Activated naive CD4-positive, alpha-beta T cell treated with anti-CD3 and anti-CD28 coated beads, Interleukin-2, amount 50 U/mL, for 24 hours (primary cell): ENCODE data around the gene MYH8.

Source experiments
- H3K27ac Mint-ChIP-seq: one replicate; pipeline ENCODE4 v1.8.0; 2021; ENCODE audit warnings: mild to moderate bottlenecking, mixed read lengths
- H3K27me3 Mint-ChIP-seq: one replicate; pipeline ENCODE4 v1.8.0; 2021; ENCODE audit warnings: mixed read lengths
- H3K36me3 Mint-ChIP-seq: one replicate; pipeline ENCODE4 v1.8.0; 2021; ENCODE audit warnings: mixed read lengths
- H3K4me1 Mint-ChIP-seq: one replicate; pipeline ENCODE4 v1.8.0; 2021; ENCODE audit warnings: mixed read lengths
- H3K4me3 Mint-ChIP-seq: one replicate; pipeline ENCODE4 v1.8.0; 2021; ENCODE audit warnings: mild to moderate bottlenecking, mixed read lengths
- H3K9me3 Mint-ChIP-seq: one replicate; pipeline ENCODE4 v1.8.0; 2021; ENCODE audit warnings: mixed read lengths

The MYH8 gene

DNA sequence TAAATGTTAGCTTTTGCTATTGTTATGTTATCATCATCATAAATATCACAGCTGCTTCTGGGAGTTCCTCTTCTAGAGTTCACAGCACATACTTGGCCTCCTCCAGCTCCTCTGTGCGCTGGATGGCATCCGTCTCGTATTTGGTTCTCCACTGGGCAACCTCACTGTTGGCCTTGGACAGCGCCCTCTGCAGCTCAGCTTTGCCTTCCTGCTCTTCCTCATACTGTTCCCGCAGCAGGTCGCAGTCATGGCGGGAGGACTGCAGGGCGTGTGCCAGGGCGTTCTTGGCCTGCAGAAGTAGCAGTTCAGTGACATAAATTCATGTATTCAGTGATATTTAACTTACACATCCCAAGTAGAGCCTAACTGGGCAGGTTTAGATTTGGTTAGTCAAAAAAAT is 23.4 kb downstream of the MYH8 start:
- H3K4me1 Mint-ChIP-seq = no peaks in the 10 kb centered on the region
- no peaks in the 10 kb centered on the region for H3K9me3 Mint-ChIP-seq
- peaks cover 7% of the 10 kb centered on the region for H3K27me3 Mint-ChIP-seq
- no peak overlapping the region for H3K27ac Mint-ChIP-seq
- H3K4me3 Mint-ChIP-seq = no peak overlapping the region
- no peaks in the 10 kb centered on the region for H3K36me3 Mint-ChIP-seq

- no peak overlapping the region for H3K27ac Mint-ChIP-seq
- H3K36me3 Mint-ChIP-seq = no peaks in the 10 kb centered on the region
- H3K4me3 Mint-ChIP-seq = no peak overlapping the region
- no peaks in the 10 kb centered on the region for H3K4me1 Mint-ChIP-seq
- H3K9me3 Mint-ChIP-seq = no peaks in the 10 kb centered on the region
- H3K27me3 Mint-ChIP-seq = peaks cover 6% of the 10 kb centered on the region
These were observed 25.1 kb downstream of the MYH8 start for GRCh38 chr17:10396524-10397163.

GRCh38 chr17:10394201-10394887 is 27.4 kb downstream of the MYH8 start:
- Mint-ChIP-seq H3K36me3 (no peaks in the 10 kb centered on the region), H3K4me1 (no peaks in the 10 kb centered on the region), H3K4me3 (no peak overlapping the region), H3K9me3 (peaks cover 4% of the 10 kb centered on the region), H3K27ac (no peak overlapping the region), H3K27me3 (peaks cover 11% of the 10 kb centered on the region)

DNA sequence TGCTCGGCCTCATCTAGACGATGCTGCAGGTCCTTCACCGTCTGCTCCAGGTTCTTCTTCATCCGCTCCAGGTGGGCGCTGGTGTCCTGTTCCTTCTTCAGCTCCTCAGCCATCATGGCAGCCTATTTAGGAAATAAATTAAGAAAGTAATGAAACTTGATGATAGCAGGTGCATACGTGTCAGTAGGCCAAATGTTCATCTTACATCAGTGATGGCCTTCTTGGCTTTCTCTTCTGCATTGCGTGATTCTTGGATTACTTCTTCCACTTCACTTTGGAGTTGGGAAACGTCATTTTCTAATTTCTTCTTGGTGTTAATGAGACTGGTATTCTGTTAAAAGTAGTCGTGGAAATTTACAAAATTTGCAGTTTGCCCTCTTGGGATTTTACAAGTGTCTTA is 28.9 kb downstream of the MYH8 start:
- H3K36me3 Mint-ChIP-seq = no peaks in the 10 kb centered on the region
- H3K27me3 Mint-ChIP-seq = peaks cover 11% of the 10 kb centered on the region
- H3K4me1 Mint-ChIP-seq = no peaks in the 10 kb centered on the region
- H3K4me3 Mint-ChIP-seq = no peak overlapping the region
- peaks cover 4% of the 10 kb centered on the region for H3K9me3 Mint-ChIP-seq
- no peak overlapping the region for H3K27ac Mint-ChIP-seq

- H3K27me3 Mint-ChIP-seq = peaks cover 5% of the 10 kb centered on the region
- H3K36me3 Mint-ChIP-seq = no peaks in the 10 kb centered on the region
- H3K4me3 Mint-ChIP-seq = no peak overlapping the region
- peaks cover 4% of the 10 kb centered on the region for H3K9me3 Mint-ChIP-seq
- H3K4me1 Mint-ChIP-seq = no peaks in the 10 kb centered on the region
- no peak overlapping the region for H3K27ac Mint-ChIP-seq
These were observed 35.9 kb downstream of the MYH8 start for GRCh38 chr17:10385871-10386270.

DNA sequence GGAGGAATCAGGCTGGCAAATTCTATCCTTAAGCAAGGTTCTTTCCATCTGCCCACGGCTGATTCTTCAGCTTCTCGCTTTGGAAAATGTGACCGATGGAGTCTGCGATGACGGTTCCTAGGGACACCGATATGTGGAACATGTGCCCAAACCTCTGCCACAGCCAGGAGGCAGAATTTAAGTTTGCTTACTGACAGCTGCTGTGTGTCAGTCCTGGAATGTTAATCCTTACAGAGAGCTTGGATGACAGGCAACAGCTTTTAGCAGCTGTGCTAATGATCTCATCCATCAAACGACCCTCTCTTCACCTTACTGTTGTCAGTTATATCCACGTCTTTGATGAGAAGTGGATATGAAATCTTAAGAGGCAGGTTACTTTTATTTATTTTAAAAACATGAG is 37.6 kb downstream of the MYH8 start:
- no peak overlapping the region for H3K4me3 Mint-ChIP-seq
- no peaks in the 10 kb centered on the region for H3K27me3 Mint-ChIP-seq
- no peak overlapping the region for H3K27ac Mint-ChIP-seq
- no peaks in the 10 kb centered on the region for H3K9me3 Mint-ChIP-seq
- H3K4me1 Mint-ChIP-seq = no peaks in the 10 kb centered on the region
- H3K36me3 Mint-ChIP-seq = no peaks in the 10 kb centered on the region

DNA sequence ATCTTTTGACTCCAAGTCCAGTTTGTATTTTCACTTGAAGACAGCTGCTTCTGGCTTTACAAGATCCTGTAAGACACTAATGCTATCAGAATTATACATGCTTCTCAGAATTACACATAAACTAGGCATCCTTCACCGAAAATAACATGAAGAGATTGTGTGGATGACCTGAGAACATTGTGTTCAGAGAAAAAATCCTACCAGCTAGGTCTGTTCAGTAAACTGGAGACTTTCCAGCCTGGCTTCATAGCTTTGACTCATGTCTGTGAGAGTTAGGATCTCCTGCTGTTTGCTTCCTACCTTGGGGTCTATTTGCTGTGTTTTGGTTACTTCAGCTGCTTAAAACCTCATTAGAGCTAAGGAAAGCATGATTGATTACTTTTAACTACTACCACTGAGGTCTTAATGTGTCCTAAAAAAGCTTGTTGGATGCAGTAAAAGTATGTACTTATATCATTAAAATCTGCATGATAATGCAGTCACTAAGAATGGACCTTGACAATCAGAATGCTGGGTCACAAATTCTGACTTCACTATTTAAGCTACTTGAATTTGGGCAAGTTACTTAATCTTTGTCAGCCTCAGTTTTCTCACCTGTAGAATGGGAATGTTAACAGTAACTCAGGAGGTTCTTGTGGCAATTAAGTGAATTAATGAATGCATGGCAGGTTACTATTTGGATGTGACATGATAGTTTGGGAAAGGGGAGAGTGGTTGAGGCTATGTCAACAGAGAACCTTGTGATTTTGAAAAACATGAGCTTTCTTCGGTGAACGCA is 40.9 kb downstream of the MYH8 start:
- no peak overlapping the region for H3K27ac Mint-ChIP-seq
- H3K9me3 Mint-ChIP-seq = no peaks in the 10 kb centered on the region
- no peaks in the 10 kb centered on the region for H3K27me3 Mint-ChIP-seq
- no peak overlapping the region for H3K4me3 Mint-ChIP-seq
- H3K36me3 Mint-ChIP-seq = no peaks in the 10 kb centered on the region
- H3K4me1 Mint-ChIP-seq = no peaks in the 10 kb centered on the region

- no peak within 1 kb of the TSS for H3K27ac Mint-ChIP-seq
- no peak within 1 kb of the TSS for H3K4me3 Mint-ChIP-seq
- no peaks in the 10 kb centered on the region for H3K4me1 Mint-ChIP-seq
- no peaks in the 10 kb centered on the region for H3K36me3 Mint-ChIP-seq
- H3K9me3 Mint-ChIP-seq = no peaks in the 10 kb centered on the region
- H3K27me3 Mint-ChIP-seq = peaks cover under 1% of the 10 kb centered on the region
These were observed 48.8 kb downstream of the MYH8 start, which contains the start of gene MYH13 for GRCh38 chr17:10372906-10373305. Gene MYH13 (minus strand): TSS chr17:10373006. CDS start chr17:10364530, 8,476 bp downstream.

DNA sequence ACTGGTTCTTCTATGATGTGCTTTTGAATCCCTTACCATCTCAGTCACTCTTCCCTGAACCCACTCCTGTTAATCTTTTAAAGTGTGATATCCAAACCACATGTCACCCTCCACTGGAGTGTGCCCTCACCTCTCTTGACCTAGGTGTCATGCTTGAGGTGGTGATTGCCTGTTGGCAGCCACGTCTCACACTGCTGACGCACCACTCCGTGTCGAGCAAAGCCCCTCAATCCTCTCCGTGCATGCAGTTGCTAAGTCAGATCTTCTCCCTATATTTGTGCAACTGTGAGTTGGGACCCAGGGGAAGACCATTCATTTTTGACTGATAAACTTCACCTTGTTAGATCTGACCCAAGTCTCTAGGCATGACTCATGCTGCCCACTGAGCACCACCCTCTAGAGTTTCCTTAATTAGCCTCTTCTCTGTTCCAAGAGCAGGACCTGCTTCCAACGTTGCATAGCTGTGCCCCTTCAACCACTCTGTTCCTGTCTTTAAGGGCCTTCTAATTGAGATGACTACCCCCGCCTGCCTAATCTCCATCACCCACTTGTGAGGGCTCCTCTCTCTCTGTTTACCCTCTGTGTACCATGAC is 51.6 kb downstream of the MYH8 start:
- no peak overlapping the region for H3K4me3 Mint-ChIP-seq
- no peaks in the 10 kb centered on the region for H3K4me1 Mint-ChIP-seq
- no peaks in the 10 kb centered on the region for H3K9me3 Mint-ChIP-seq
- no peak overlapping the region for H3K27ac Mint-ChIP-seq
- H3K36me3 Mint-ChIP-seq = no peaks in the 10 kb centered on the region
- H3K27me3 Mint-ChIP-seq = peaks cover 3% of the 10 kb centered on the region

DNA sequence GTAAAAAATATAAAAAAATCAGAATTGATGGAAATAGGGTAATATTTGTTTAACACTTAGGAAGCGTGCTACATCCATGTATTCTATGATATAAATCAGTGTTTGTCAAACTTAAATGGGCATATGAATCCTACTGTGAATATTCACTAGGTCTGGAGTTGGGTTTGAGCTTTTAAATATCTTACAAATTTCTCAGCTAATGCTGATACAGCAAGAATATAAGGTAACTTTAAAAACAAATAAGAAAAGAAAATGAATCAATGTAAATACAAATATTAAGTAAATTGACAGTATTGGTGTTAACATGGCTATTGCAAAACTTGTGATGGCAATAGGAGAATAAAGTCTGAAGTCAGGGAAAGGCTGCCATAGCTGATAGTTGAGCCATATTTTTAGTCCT is 52.5 kb downstream of the MYH8 start:
- Mint-ChIP-seq H3K4me3 (no peak overlapping the region), H3K4me1 (no peaks in the 10 kb centered on the region), H3K27me3 (peaks cover 3% of the 10 kb centered on the region), H3K9me3 (no peaks in the 10 kb centered on the region), H3K36me3 (no peaks in the 10 kb centered on the region), H3K27ac (no peak overlapping the region)

- Mint-ChIP-seq H3K9me3 (no peaks in the 10 kb centered on the region), H3K36me3 (no peaks in the 10 kb centered on the region), H3K4me3 (no peak overlapping the region), H3K27me3 (peaks cover 3% of the 10 kb centered on the region), H3K27ac (no peak overlapping the region), H3K4me1 (no peaks in the 10 kb centered on the region)
These were observed 53.2 kb downstream of the MYH8 start for GRCh38 chr17:10368561-10368960.

GRCh38 chr17:10360578-10360977 is 61.2 kb downstream of the MYH8 start:
- Mint-ChIP-seq H3K9me3 (no peaks in the 10 kb centered on the region), H3K36me3 (no peaks in the 10 kb centered on the region), H3K4me3 (no peak overlapping the region), H3K27ac (no peak overlapping the region), H3K4me1 (no peaks in the 10 kb centered on the region), H3K27me3 (no peaks in the 10 kb centered on the region)

GRCh38 chr17:10357768-10358167 is 64.0 kb downstream of the MYH8 start:
- H3K36me3 Mint-ChIP-seq = no peaks in the 10 kb centered on the region
- H3K4me1 Mint-ChIP-seq = no peaks in the 10 kb centered on the region
- no peaks in the 10 kb centered on the region for H3K27me3 Mint-ChIP-seq
- no peak overlapping the region for H3K4me3 Mint-ChIP-seq
- H3K27ac Mint-ChIP-seq = no peak overlapping the region
- H3K9me3 Mint-ChIP-seq = no peaks in the 10 kb centered on the region

DNA sequence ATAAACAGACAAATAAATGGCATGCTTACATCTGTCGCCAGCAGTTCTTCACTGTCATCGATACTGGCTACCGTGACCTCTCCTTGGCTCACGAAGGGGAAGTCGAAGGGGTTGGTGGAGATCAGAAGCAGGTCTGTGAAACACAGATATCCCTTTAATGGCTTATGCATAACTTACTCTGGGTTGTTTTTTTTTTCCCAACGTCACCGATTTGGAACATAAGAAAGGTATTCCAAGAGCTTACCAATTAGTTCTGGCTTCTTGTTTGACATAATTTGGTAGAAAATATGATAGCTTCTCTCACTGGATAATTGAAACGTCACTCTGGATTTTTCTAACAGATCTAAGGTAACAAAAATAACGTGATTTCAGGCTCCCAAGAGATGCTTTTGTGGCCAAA is 67.1 kb downstream of the MYH8 start:
- Mint-ChIP-seq H3K27me3 (peaks cover 1% of the 10 kb centered on the region), H3K4me1 (no peaks in the 10 kb centered on the region), H3K4me3 (no peak overlapping the region), H3K27ac (no peak overlapping the region), H3K9me3 (no peaks in the 10 kb centered on the region), H3K36me3 (no peaks in the 10 kb centered on the region)

DNA sequence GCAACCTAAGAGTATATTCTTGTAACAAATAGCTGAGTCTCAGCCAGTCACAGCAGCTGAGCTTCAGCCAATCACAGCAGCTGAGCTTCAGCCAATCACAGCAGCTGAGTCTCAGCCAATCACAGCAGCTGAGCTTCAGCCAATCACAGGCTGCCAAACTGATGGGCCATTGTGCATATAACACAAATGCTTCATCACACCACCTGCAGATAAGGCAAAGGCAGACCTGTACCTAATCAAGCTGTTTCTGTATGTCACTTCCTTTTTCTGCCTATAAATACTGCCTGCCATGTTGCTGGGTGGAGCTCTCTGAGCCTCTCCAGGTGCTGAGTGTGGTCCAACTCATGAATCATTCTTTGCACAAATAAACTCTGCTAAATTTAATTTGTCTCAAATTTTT is 68.9 kb downstream of the MYH8 start:
- no peaks in the 10 kb centered on the region for H3K9me3 Mint-ChIP-seq
- H3K4me1 Mint-ChIP-seq = no peaks in the 10 kb centered on the region
- no peaks in the 10 kb centered on the region for H3K36me3 Mint-ChIP-seq
- H3K4me3 Mint-ChIP-seq = no peak overlapping the region
- no peak overlapping the region for H3K27ac Mint-ChIP-seq
- peaks cover 1% of the 10 kb centered on the region for H3K27me3 Mint-ChIP-seq

GRCh38 chr17:10349403-10349802 is 72.3 kb downstream of the MYH8 start:
- Mint-ChIP-seq H3K36me3 (no peaks in the 10 kb centered on the region), H3K27ac (no peak overlapping the region), H3K27me3 (peaks cover 1% of the 10 kb centered on the region), H3K9me3 (no peaks in the 10 kb centered on the region), H3K4me3 (no peak overlapping the region), H3K4me1 (no peaks in the 10 kb centered on the region)
